ENCODE measurements around the gene PLA2G4D. TPM values are rescaled to one million over a fixed set of nuclear protein-coding genes. Genes with fewer than 3 reads are reported as not detected.
A peak's percentile ranks its signal among the peaks of the same experiment; 100 is the strongest.

PLA2G4D gene
- total and polyA plus RNA-seq, 4 donors, result 0.12 to 0.31 (median 0.15) TPM; not detected in 1

DNA sequence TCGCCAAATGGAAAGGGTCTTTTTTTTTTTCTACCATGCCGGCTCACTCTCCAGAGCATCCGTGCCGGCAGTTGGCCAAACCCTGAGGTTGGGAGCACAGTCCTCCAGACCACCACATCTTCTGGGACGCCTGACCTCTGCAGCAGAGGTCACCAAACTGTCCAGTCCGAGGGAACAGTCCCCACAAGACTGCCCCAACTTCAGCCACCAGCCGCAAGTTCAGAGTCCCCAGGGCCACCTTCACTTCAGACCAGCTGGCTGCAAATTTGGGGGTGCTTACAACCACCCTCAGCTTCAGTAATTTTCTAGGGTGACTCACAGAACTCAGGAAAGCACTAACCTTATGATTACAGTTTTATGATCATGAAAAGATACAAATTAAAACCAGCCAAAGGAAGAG lies 28.9 kb downstream of the PLA2G4D start:
- no peaks in the 10 kb centered on the region for H3K36me3 ChIP-seq (ENCODE audit: control insufficient read depth in 4 of 4, insufficient read depth in 4 of 4, low read length in 4 of 4)
- no peak overlapping the region for H3K4me3 ChIP-seq
- H3K27ac ChIP-seq (ENCODE audit: low read depth in 1 of 2, low read length in 1 of 2), result peak overlapping the region in 1 of 2 donors; percentile 42
- no peak overlapping the region for H3K9ac ChIP-seq (ENCODE audit: insufficient read depth in 1 of 2, low read length in 2 of 2)
- TF ChIP-seq, protein P1, sequence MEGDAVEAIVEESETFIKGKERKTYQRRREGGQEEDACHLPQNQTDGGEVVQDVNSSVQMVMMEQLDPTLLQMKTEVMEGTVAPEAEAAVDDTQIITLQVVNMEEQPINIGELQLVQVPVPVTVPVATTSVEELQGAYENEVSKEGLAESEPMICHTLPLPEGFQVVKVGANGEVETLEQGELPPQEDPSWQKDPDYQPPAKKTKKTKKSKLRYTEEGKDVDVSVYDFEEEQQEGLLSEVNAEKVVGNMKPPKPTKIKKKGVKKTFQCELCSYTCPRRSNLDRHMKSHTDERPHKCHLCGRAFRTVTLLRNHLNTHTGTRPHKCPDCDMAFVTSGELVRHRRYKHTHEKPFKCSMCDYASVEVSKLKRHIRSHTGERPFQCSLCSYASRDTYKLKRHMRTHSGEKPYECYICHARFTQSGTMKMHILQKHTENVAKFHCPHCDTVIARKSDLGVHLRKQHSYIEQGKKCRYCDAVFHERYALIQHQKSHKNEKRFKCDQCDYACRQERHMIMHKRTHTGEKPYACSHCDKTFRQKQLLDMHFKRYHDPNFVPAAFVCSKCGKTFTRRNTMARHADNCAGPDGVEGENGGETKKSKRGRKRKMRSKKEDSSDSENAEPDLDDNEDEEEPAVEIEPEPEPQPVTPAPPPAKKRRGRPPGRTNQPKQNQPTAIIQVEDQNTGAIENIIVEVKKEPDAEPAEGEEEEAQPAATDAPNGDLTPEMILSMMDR (IDR thresholded peaks at IDR 0.05; ENCODE audit: control extremely low read depth, extremely low read depth), result no peak
- ATAC-seq (ENCODE audit: insufficient read depth, low FRiP score) (no peak), DNase-seq (no peak)
- H3K9me3 ChIP-seq (ENCODE audit: control insufficient read depth in 4 of 4, insufficient read depth in 3 of 4, low read length in 3 of 4), result no peaks in the 10 kb centered on the region
- 43 to 48% methylated on average over 7 of the region's 7 CpGs for WGBS, 2 donors
- peaks cover 0 to 9% (median 0%) of the 10 kb centered on the region in 5 donors for H3K4me1 ChIP-seq (ENCODE audit: control insufficient read depth in 5 of 5, insufficient read depth in 5 of 5, low read length in 5 of 5)
- H3K27me3 ChIP-seq (ENCODE audit: control insufficient read depth in 3 of 3, insufficient read depth in 3 of 3, low read length in 2 of 3), result no peaks in the 10 kb centered on the region

DNA sequence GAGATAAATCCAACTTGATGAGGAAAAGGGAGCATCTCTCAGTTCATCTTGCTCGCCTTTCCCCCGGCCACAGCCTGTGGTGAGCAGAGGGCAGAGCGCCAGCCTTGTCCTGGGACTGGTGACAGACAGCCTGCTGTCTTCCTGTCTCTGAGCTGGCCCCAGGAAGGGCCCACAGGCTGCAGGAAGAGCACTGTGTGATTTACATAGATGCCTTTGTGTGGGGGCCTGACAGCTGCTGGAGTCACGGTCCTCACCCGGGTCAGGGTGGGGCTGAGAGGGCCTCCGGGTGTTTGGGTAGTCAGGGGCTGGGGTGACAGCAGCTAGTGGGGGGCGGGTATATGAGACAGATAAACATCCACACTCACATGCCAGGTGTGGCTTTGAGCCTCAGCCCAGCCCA lies 29.3 kb downstream of the PLA2G4D start:
- TF ChIP-seq, protein P1 (IDR thresholded peaks at IDR 0.05; ENCODE audit: control extremely low read depth, extremely low read depth), result no peak
- WGBS, 2 donors, result 17 to 29% methylated on average over 7 of the region's 7 CpGs
- Histone ChIP-seq H3K27ac (ENCODE audit: low read depth in 1 of 2, low read length in 1 of 2) (peak overlapping the region in 1 of 2 donors; percentile 42), H3K27me3 (ENCODE audit: control insufficient read depth in 3 of 3, insufficient read depth in 3 of 3, low read length in 2 of 3) (no peaks in the 10 kb centered on the region), H3K9me3 (ENCODE audit: control insufficient read depth in 4 of 4, insufficient read depth in 3 of 4, low read length in 3 of 4) (no peaks in the 10 kb centered on the region), H3K36me3 (ENCODE audit: control insufficient read depth in 4 of 4, insufficient read depth in 4 of 4, low read length in 4 of 4) (no peaks in the 10 kb centered on the region), H3K4me1 (ENCODE audit: control insufficient read depth in 5 of 5, insufficient read depth in 5 of 5, low read length in 5 of 5) (peaks cover 0 to 9% (median 0%) of the 10 kb centered on the region in 5 donors), H3K9ac (ENCODE audit: insufficient read depth in 1 of 2, low read length in 2 of 2) (no peak overlapping the region), H3K4me3 (no peak overlapping the region)
- no peak for ATAC-seq (ENCODE audit: insufficient read depth, low FRiP score)
- DNase-seq, result peak; percentile 28 to 57 (median 41)

DNA sequence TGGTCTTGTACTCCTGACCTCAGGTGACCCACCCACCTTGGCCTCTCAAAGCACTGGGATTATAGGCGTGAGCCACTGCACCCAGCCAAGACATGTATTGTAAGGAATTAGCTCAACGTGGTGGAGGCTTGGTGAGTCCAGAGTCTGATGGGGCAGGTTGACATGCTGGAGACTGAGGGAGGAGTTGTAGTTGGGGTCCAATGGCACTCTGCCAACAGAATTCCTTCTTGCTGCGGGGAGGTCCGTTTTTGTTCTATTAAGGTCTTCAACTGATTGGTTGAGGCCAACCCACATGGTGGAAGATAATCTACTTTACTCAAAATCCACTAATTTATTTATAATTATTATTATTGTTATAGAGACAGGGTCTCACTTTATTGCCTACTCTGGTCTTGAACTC lies 30.1 kb downstream of the PLA2G4D start:
- Histone ChIP-seq H3K36me3 (ENCODE audit: control insufficient read depth in 4 of 4, insufficient read depth in 4 of 4, low read length in 4 of 4) (no peaks in the 10 kb centered on the region), H3K9ac (ENCODE audit: insufficient read depth in 1 of 2, low read length in 2 of 2) (no peak overlapping the region), H3K27me3 (ENCODE audit: control insufficient read depth in 3 of 3, insufficient read depth in 3 of 3, low read length in 2 of 3) (no peaks in the 10 kb centered on the region), H3K4me3 (no peak overlapping the region), H3K9me3 (ENCODE audit: control insufficient read depth in 4 of 4, insufficient read depth in 3 of 4, low read length in 3 of 4) (no peaks in the 10 kb centered on the region), H3K4me1 (ENCODE audit: control insufficient read depth in 5 of 5, insufficient read depth in 5 of 5, low read length in 5 of 5) (peaks cover 0 to 9% (median 0%) of the 10 kb centered on the region in 5 donors), H3K27ac (ENCODE audit: low read depth in 1 of 2, low read length in 1 of 2) (no peak overlapping the region)
- DNase-seq (no peak), ATAC-seq (ENCODE audit: insufficient read depth, low FRiP score) (no peak)
- TF ChIP-seq, protein P1 (IDR thresholded peaks at IDR 0.05; ENCODE audit: control extremely low read depth, extremely low read depth), result no peak
- WGBS, 2 donors, result 84 to 87% methylated on average over 4 of the region's 4 CpGs

All from lung (tissue), 12 donors.